ENCODE results near the gene KAT2A. TPM values are rescaled to one million over a fixed set of nuclear protein-coding genes. Genes with fewer than 3 reads are reported as not detected.

The KAT2A gene
- total RNA-seq, 1 experiment from 2014 or later: 43.5 TPM

- Histone ChIP-seq H3K18ac (ENCODE audit: insufficient read length, low read depth, low read length) (no peak overlapping the region), H3K79me1 (ENCODE audit: insufficient read depth, low read depth, low read length, poor library complexity, severe bottlenecking) (no peaks in the 10 kb centered on the region), H2BK12ac (ENCODE audit: insufficient read length, low read depth, low read length) (no peak overlapping the region), H3K9ac (ENCODE audit: extremely low read depth, insufficient read length, low read length) (no peak overlapping the region), H3K14ac (ENCODE audit: insufficient read depth, low read length) (no peak overlapping the region), H3T11ph (ENCODE audit: low read length) (no peak overlapping the region), H3K23me2 (ENCODE audit: insufficient read length, low read depth, low read length, poor library complexity, severe bottlenecking) (no peaks in the 10 kb centered on the region), H3K79me2 (ENCODE audit: insufficient read depth, low read length) (no peaks in the 10 kb centered on the region), H2AFZ (ENCODE audit: low read length) (no peak overlapping the region), H3K4me2 (ENCODE audit: insufficient read depth, insufficient read length, low read length) (no peak overlapping the region), H3K56ac (ENCODE audit: insufficient read length, low read depth, low read length) (no peak overlapping the region), H4K8ac (replicated peaks; ENCODE audit: insufficient read length, low read depth, low read length) (no peak overlapping the region), H2BK20ac (ENCODE audit: low read depth, low read length, poor library complexity, severe bottlenecking) (no peak overlapping the region), H3K23ac (ENCODE audit: insufficient read length, low read depth, low read length) (no peak overlapping the region), H3K27me3 (ENCODE audit: insufficient read depth, low read length) (no peaks in the 10 kb centered on the region), H2BK5ac (ENCODE audit: insufficient read length, low read length) (no peak overlapping the region), H4K20me1 (ENCODE audit: control insufficient read depth, insufficient read depth, insufficient read length) (no peaks in the 10 kb centered on the region), H3K4me1 (ENCODE audit: insufficient read depth, low read length) (peaks cover 4% of the 10 kb centered on the region; the same call in 1 of the 2 replicates), H3K9me3 (ENCODE audit: control insufficient read depth, low read depth, low read length) (no peaks in the 10 kb centered on the region), H4K5ac (ENCODE audit: insufficient read length, low read depth, low read length) (no peak overlapping the region), H2BK15ac (ENCODE audit: low read depth, low read length) (no peak overlapping the region), H4K91ac (ENCODE audit: insufficient read length, low read depth, low read length) (no peak overlapping the region), H3K27ac (ENCODE audit: insufficient read length, low read depth, low read length) (no peak overlapping the region), H3K4ac (ENCODE audit: low read depth, low read length) (no peak overlapping the region), H2AK5ac (ENCODE audit: insufficient read length, low read length) (no peak overlapping the region), H2BK120ac (ENCODE audit: low read depth, low read length, poor library complexity, severe bottlenecking) (no peak overlapping the region)
- H3K4me3 Mint-ChIP-seq: no peak overlapping the region
- H3K27ac Mint-ChIP-seq: no peak overlapping the region
- no CpG with 5 or more reads among the region's 3 CpGs for WGBS (ENCODE audit: extremely low coverage, insufficient read length, low lambda C conversion rate)
- H3K9me3 Mint-ChIP-seq: no peaks in the 10 kb centered on the region
- peaks cover 11% of the 10 kb centered on the region for H3K27me3 Mint-ChIP-seq (ENCODE audit: low read depth)
- TF ChIP-seq CTCF (conservative IDR thresholded peaks at IDR 0.05): no peak
- H3K4me1 Mint-ChIP-seq: peaks cover 23 to 26% of the 10 kb centered on the region in 2 experiments
- no peak for DNase-seq
- no peaks in the 10 kb centered on the region for H3K36me3 Mint-ChIP-seq (ENCODE audit: insufficient read depth in 1 of 3, low read depth in 3 of 3)
Observed at GRCh38 chr17:42104264-42104663, 16.9 kb downstream of the KAT2A start.
